ENCODE measurements around the gene TCEANC2.
A peak's percentile ranks its signal among the peaks of the same experiment; 100 is the strongest.
"Not testable (repeated sequence)": the region's sequence is repeated elsewhere in the genome, so short reads cannot be mapped to it uniquely, and the experiment has no call there.

Gene TCEANC2

GRCh38 chr1:54088385-54088784, 35.0 kb downstream of the TCEANC2 start:
- no peak for DNase-seq (ENCODE audit: low spot score)

GRCh38 chr1:54091666-54092065, 38.3 kb downstream of the TCEANC2 start:
- DNase-seq (ENCODE audit: low spot score): no peak

- DNase-seq (ENCODE audit: low spot score): no peak
Measured at GRCh38 chr1:54094001-54094729, 40.8 kb downstream of the TCEANC2 start.

- not testable (repeated sequence) for DNase-seq (ENCODE audit: low spot score)
Measured at GRCh38 chr1:54094730-54095105, 41.3 kb downstream of the TCEANC2 start.

- no peak for DNase-seq (ENCODE audit: low spot score)
Measured at GRCh38 chr1:54095546-54096226, 42.3 kb downstream of the TCEANC2 start.

- DNase-seq (ENCODE audit: low spot score): no peak
Measured at GRCh38 chr1:54096227-54096876, 42.9 kb downstream of the TCEANC2 start.

GRCh38 chr1:54096877-54097240, 43.5 kb downstream of the TCEANC2 start:
- no peak for DNase-seq (ENCODE audit: low spot score)

GRCh38 chr1:54099061-54099610, 45.7 kb downstream of the TCEANC2 start:
- no peak for DNase-seq (ENCODE audit: low spot score)

GRCh38 chr1:54100500-54100899, 47.1 kb downstream of the TCEANC2 start:
- DNase-seq (ENCODE audit: low spot score): no peak

GRCh38 chr1:54103414-54103813, 50.0 kb downstream of the TCEANC2 start:
- no peak for DNase-seq (ENCODE audit: low spot score)

GRCh38 chr1:54104613-54105012, 51.2 kb downstream of the TCEANC2 start:
- DNase-seq (ENCODE audit: low spot score): not testable (repeated sequence)

GRCh38 chr1:54105080-54105479, 51.7 kb downstream of the TCEANC2 start:
- DNase-seq (ENCODE audit: low spot score): no peak

- no peak for DNase-seq (ENCODE audit: low spot score)
Measured at GRCh38 chr1:54105736-54106269, 52.4 kb downstream of the TCEANC2 start.

- DNase-seq (ENCODE audit: low spot score): peak; percentile 56
Measured at GRCh38 chr1:54107131-54107530, 53.7 kb downstream of the TCEANC2 start.

- DNase-seq (ENCODE audit: low spot score): no peak
Measured at GRCh38 chr1:54108156-54108555, 54.7 kb downstream of the TCEANC2 start.

GRCh38 chr1:54109129-54110090, 56.0 kb downstream of the TCEANC2 start:
- no peak for DNase-seq (ENCODE audit: low spot score)

GRCh38 chr1:54110996-54111395, 57.6 kb downstream of the TCEANC2 start:
- no peak for DNase-seq (ENCODE audit: low spot score)

- no peak for DNase-seq (ENCODE audit: low spot score)
Measured at GRCh38 chr1:54111624-54112023, 58.2 kb downstream of the TCEANC2 start.

GRCh38 chr1:54112027-54112426, 58.6 kb downstream of the TCEANC2 start:
- DNase-seq (ENCODE audit: low spot score): no peak

GRCh38 chr1:54112705-54113368, 59.4 kb downstream of the TCEANC2 start:
- DNase-seq (ENCODE audit: low spot score): no peak

GRCh38 chr1:54114001-54114400, 60.6 kb downstream of the TCEANC2 start:
- DNase-seq (ENCODE audit: low spot score): no peak

All from AG08395 (cell line).